Liver (tissue), 3 donors: ENCODE data around the gene ZNF536.

ENCODE experiments used
- CTCF ChIP-seq: fragments of 150-350 bp; IDR thresholded peaks from 2 replicates; pipeline ENCODE4 v1.5.1; 2017; ENCODE audit warnings: improper control_type of control experiment, low read depth, low read length; ENCODE audit not compliant: missing input control
- EGR1 ChIP-seq, 2 donors: IDR thresholded peaks; 2 replicates each; pipeline ENCODE4 v1.6.1; 2016 to 2018; ENCODE audit warnings: antibody characterized with exemption in 2 of 2, low read depth in 2 of 2
- FOXA1 ChIP-seq: IDR thresholded peaks from 2 replicates; pipeline ENCODE4 v1.6.1; 2016; ENCODE audit warnings: antibody characterized with exemption
- GABPA ChIP-seq, 2 donors: IDR thresholded peaks in 1 of 2; conservative IDR thresholded peaks in 1 of 2; 2 replicates each; pipeline ENCODE4 v1.6.1; 2016; ENCODE audit warnings: antibody characterized with exemption in 2 of 2, mild to moderate bottlenecking in 1 of 2, moderate library complexity in 1 of 2
- HNF4A ChIP-seq, 2 donors: conservative IDR thresholded peaks; 2 replicates each; pipeline ENCODE4 v1.6.1; 2016; ENCODE audit warnings: antibody characterized with exemption in 2 of 2, mild to moderate bottlenecking in 2 of 2
- RAD21 ChIP-seq, 2 donors: IDR thresholded peaks; 2 replicates each; pipeline ENCODE4 v1.6.1; 2016; ENCODE audit warnings: antibody characterized with exemption in 2 of 2, mild to moderate bottlenecking in 2 of 2
- REST ChIP-seq: IDR thresholded peaks from 2 replicates; pipeline ENCODE4 v1.6.1; 2016; ENCODE audit warnings: antibody characterized with exemption, mild to moderate bottlenecking
- TF ChIP-seq, protein P1 (sequence below): IDR thresholded peaks from 2 replicates; pipeline ENCODE4 v1.6.1; 2016; ENCODE audit warnings: antibody characterized with exemption
- donor health status: healthy.
- donor health status: healthy.

DNA sequence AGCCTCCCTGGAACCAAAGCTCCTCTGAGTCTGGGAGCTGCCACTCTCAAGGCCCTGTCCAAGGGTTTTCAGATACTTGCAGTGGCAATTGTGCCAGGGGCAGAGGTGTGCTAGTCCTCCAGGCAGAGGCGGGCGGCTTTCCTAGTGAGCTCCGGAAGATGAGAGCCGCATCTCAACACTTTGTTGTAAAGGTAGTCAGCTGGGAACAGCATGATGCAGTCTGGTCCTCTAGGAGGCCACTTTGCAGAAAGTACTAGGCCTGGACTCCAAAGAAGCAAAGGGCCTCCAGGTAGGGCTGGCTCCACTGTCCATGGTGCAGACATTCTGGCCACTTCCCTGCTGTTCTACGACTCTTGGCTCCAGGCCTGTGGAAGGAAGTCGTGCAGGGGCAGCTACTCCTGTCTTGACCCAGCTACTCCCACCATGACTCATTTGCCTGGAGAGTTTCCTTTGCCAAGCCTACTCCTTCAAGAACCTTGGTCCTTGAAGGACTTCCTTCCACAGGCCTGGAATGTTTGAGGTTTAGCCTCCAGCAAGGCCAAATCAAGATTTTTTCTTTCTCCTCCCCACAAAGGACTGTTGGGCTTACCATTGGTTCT lies 9.9 kb upstream of the ZNF536 start:
- TF ChIP-seq CTCF (no peak), HNF4A (conservative IDR thresholded peaks at IDR 0.05) (no peak), REST (no peak), FOXA1 (no peak), RAD21 (IDR thresholded peaks at IDR 0.05) (no peak), EGR1 (IDR thresholded peaks at IDR 0.05; ENCODE audit: low read depth in 2 of 2) (no peak), GABPA (IDR thresholded peaks at IDR 0.05 in 1 of 2, conservative IDR thresholded peaks at IDR 0.05 in 1 of 2) (no peak)
- TF ChIP-seq, protein P1, sequence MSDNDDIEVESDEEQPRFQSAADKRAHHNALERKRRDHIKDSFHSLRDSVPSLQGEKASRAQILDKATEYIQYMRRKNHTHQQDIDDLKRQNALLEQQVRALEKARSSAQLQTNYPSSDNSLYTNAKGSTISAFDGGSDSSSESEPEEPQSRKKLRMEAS: no peak
